ENCODE data around the gene UBAP2L.
"Not testable (repeated sequence)": the region's sequence is repeated elsewhere in the genome, so short reads cannot be mapped to it uniquely, and the experiment has no call there.

UBAP2L gene

DNA sequence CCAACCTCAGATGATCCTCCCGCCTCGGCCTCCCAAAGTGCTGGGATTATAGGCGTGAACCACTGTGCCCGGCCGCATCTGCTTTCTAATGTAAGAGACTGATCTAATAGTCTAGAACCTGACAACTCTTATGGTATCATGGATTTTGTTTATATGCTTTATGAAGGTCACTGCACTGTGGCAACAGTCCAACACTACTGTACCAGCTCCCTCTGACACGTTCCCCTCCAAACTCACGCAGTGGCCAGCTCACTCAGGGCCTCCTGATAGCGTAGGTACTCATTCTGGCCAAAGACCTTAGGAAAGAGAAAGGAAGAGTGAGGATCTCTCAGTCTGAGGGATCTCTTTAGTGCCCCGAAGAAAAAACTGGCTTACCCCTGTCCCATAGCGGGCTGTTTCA, 8.7 kb upstream of the UBAP2L start:
- Histone ChIP-seq H3K36me3 (replicated peaks) (peaks cover 66% of the 10 kb centered on the region), H3K27me3 (ENCODE audit: low read depth) (no peaks in the 10 kb centered on the region), H3K4me1 (no peaks in the 10 kb centered on the region), H3K4me3 (no peak overlapping the region), H3K9me3 (no peaks in the 10 kb centered on the region)
- DNase-seq (ENCODE audit: low spot score in 2 of 2) = no peak
- in situ Hi-C loops (cut with MboI; ENCODE audit: low sequenced_read_pairs) = no loop called here

GRCh38 chr1:154213274-154213673, 7.5 kb upstream of the UBAP2L start:
- Histone ChIP-seq H3K4me3 (no peak overlapping the region), H3K27me3 (ENCODE audit: low read depth) (no peaks in the 10 kb centered on the region), H3K36me3 (replicated peaks) (peaks cover 67% of the 10 kb centered on the region), H3K9me3 (no peaks in the 10 kb centered on the region), H3K4me1 (no peaks in the 10 kb centered on the region; the same call in 1 of the 2 replicates)
- in situ Hi-C loops (cut with MboI; ENCODE audit: low sequenced_read_pairs) = no loop called here
- no peak for DNase-seq (ENCODE audit: low spot score in 2 of 2)

- in situ Hi-C loops (cut with MboI; ENCODE audit: low sequenced_read_pairs) = no loop called here
- Histone ChIP-seq H3K4me3 (peak overlapping the region; percentile 85), H3K27me3 (ENCODE audit: low read depth) (no peaks in the 10 kb centered on the region), H3K9me3 (no peaks in the 10 kb centered on the region), H3K4me1 (peaks cover 12% of the 10 kb centered on the region), H3K36me3 (replicated peaks) (peaks cover 39% of the 10 kb centered on the region)
- no peak for DNase-seq (ENCODE audit: low spot score in 2 of 2)
These were observed 2.2 kb upstream of the UBAP2L start for GRCh38 chr1:154218545-154218944.

DNA sequence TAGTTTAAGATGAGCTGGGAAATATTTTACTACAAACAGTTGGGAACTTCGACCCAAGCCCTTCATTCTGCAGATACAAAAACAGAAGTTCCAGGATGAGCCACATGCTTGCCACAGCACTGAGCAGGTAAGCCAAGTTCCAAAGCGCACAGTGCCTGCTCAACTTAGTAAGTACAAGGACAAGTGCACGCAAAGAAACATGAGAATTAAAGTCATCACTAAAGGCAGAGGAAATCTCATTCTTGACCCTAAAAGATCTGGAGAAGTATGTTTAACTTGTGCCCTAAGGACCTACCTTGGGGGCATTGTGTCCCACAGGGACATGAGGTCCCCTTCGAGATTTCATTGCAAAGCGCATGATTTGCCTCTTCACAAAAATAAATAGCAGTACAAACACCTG, 1.2 kb upstream of the UBAP2L start:
- in situ Hi-C loops (cut with MboI; ENCODE audit: low sequenced_read_pairs) = no loop called here
- Histone ChIP-seq H3K4me1 (peaks cover 15% of the 10 kb centered on the region), H3K4me3 (peak overlapping the region; percentile 85), H3K27me3 (ENCODE audit: low read depth) (no peaks in the 10 kb centered on the region), H3K36me3 (replicated peaks) (peaks cover 30% of the 10 kb centered on the region), H3K9me3 (no peaks in the 10 kb centered on the region)
- DNase-seq (ENCODE audit: low spot score in 2 of 2) = no peak

GRCh38 chr1:154220970-154221277, 169 bp downstream of the UBAP2L start:
- DNase-seq (ENCODE audit: low spot score in 2 of 2) = no peak
- Histone ChIP-seq H3K9me3 (no peaks in the 10 kb centered on the region), H3K4me3 (peak overlapping the region; percentile 85), H3K36me3 (replicated peaks) (peaks cover 39% of the 10 kb centered on the region), H3K4me1 (peaks cover 15% of the 10 kb centered on the region), H3K27me3 (ENCODE audit: low read depth) (no peaks in the 10 kb centered on the region)
- in situ Hi-C loops (cut with MboI; ENCODE audit: low sequenced_read_pairs) = no loop called here

- no peaks in the 10 kb centered on the region for H3K27me3 ChIP-seq (ENCODE audit: low read depth)
- peak in 1 of 2 experiments; percentile 68 for DNase-seq (ENCODE audit: low spot score in 2 of 2)
- no peaks in the 10 kb centered on the region for H3K9me3 ChIP-seq
- in situ Hi-C loops (cut with MboI; ENCODE audit: low sequenced_read_pairs) = no loop called here
- peaks cover 15% of the 10 kb centered on the region for H3K4me1 ChIP-seq
- H3K4me3 ChIP-seq = peak overlapping the region; percentile 85
- H3K36me3 ChIP-seq (replicated peaks) = peaks cover 44% of the 10 kb centered on the region
These were observed 685 bp downstream of the UBAP2L start for GRCh38 chr1:154221278-154222001.

GRCh38 chr1:154222518-154222917, 1.8 kb downstream of the UBAP2L start:
- Histone ChIP-seq H3K4me1 (peaks cover 15% of the 10 kb centered on the region), H3K4me3 (peak overlapping the region; percentile 85), H3K9me3 (no peaks in the 10 kb centered on the region), H3K36me3 (replicated peaks) (peaks cover 47% of the 10 kb centered on the region), H3K27me3 (ENCODE audit: low read depth) (no peaks in the 10 kb centered on the region)
- in situ Hi-C loops (cut with MboI; ENCODE audit: low sequenced_read_pairs) = no loop called here
- no peak for DNase-seq (ENCODE audit: low spot score in 2 of 2)

GRCh38 chr1:154222918-154223317, 2.2 kb downstream of the UBAP2L start:
- DNase-seq (ENCODE audit: low spot score in 2 of 2) = no peak
- no peaks in the 10 kb centered on the region for H3K27me3 ChIP-seq (ENCODE audit: low read depth)
- peaks cover 47% of the 10 kb centered on the region for H3K36me3 ChIP-seq (replicated peaks)
- in situ Hi-C loops (cut with MboI; ENCODE audit: low sequenced_read_pairs) = no loop called here
- no peaks in the 10 kb centered on the region for H3K9me3 ChIP-seq
- H3K4me1 ChIP-seq = peaks cover 15% of the 10 kb centered on the region
- H3K4me3 ChIP-seq = no peak overlapping the region

DNA sequence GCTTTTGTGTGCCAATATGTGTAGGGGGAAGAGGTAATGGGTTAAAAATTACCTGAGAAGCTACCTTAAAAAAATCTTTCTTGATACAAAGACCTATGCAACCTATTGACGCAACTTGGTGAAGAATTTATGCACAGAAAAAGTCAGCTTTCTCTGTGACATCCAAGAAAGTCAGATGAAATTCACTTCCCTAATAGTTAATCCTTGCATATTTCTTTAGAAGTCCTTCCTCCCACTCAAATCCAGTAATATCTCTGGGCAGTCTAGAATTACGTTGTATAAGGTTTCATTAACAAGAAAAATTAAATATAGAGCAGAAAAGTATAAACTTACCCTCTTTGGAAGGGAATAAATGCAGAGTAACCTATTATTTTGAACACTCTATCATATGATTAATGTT, 2.9 kb downstream of the UBAP2L start:
- in situ Hi-C loops (cut with MboI; ENCODE audit: low sequenced_read_pairs) = no loop called here
- H3K27me3 ChIP-seq (ENCODE audit: low read depth) = no peaks in the 10 kb centered on the region
- H3K4me1 ChIP-seq = peaks cover 12% of the 10 kb centered on the region

DNA sequence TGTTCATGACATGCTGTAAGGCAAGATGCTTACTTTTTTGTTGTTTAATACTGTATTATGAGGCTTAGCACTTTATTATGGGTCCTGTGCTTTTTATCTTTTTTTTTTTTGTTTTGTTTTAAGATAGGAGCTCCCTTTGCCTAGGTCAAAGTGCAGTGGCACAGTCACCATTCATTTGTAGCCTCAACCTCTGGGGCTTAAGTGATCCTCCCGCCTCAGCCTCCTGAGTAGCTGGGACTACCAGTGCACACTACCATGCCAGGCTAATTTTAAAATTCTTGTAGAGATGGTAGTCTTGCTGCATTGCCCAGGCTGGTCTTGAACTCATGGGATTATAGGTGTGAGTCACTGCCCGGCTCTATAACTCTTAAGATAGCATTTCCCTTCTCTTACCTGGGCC, 4.6 kb downstream of the UBAP2L start:
- DNase-seq (ENCODE audit: low spot score in 2 of 2) = no peak
- in situ Hi-C loops (cut with MboI; ENCODE audit: low sequenced_read_pairs) = loop anchor here (25.0 kb wide), 1 partner anchor 1687 kb away; the partner anchor contains the start of gene RIT1
- Histone ChIP-seq H3K4me1 (peaks cover 5% of the 10 kb centered on the region), H3K9me3 (no peaks in the 10 kb centered on the region), H3K36me3 (replicated peaks) (peaks cover 53% of the 10 kb centered on the region), H3K27me3 (ENCODE audit: low read depth) (no peaks in the 10 kb centered on the region), H3K4me3 (no peak overlapping the region)

More for the DNA sequence above, 2.9 kb downstream of the UBAP2L start:
- Histone ChIP-seq H3K9me3 (no peaks in the 10 kb centered on the region), H3K4me3 (no peak overlapping the region), H3K36me3 (replicated peaks) (peaks cover 46% of the 10 kb centered on the region)
- DNase-seq (ENCODE audit: low spot score in 2 of 2) = no peak

DNA sequence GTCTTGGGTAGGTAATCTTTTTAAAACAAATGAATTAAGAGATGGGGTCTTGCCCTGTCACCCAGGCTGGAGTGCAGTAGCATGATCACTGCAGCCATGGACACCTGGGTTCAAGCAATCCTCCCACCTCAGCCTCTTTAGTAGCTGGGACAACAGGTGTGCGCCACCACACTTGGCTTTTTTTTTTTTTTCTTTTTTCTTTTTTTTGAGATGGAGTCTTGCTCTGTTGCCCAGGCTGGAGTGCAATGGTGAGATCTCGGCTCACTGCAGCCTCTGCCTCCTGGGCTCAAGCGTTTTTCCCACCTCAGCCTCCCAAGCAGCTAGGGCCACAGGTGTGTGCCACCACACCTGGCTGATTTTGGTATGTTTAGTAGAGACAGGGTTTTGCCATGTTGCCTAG, 10.4 kb downstream of the UBAP2L start:
- in situ Hi-C loops (cut with MboI; ENCODE audit: low sequenced_read_pairs) = loop anchor here (25.0 kb wide), 1 partner anchor 1681 kb away; the partner anchor contains the start of gene RIT1
- not testable (repeated sequence) for H3K9me3 ChIP-seq; DNase-seq (ENCODE audit: low spot score in 2 of 2); H3K4me1 ChIP-seq; H3K4me3 ChIP-seq; H3K27me3 ChIP-seq (ENCODE audit: low read depth)
- peaks cover 97% of the 10 kb centered on the region for H3K36me3 ChIP-seq (replicated peaks)

DNA sequence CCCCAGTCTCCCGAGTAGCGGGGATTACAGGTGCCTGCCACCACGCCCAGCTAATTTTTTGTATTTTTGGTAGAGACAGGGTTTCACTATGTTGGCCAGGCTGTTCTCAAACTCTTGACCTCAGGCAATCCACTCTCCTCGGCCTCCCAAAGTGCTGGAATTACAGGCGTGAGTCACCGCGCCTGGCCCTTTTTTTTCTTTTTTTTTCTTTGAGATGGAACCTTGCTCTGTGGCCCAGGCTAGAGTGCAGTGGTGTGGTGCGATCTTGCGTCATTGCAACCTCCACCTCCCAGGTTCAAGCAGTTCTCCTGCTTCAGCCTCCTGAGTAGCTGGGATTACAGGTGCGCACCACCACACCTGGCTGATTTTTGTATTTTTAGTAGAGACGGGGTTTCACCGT, 12.4 kb downstream of the UBAP2L start:
- in situ Hi-C loops (cut with MboI; ENCODE audit: low sequenced_read_pairs) = loop anchor here (25.0 kb wide), 1 partner anchor 1679 kb away; the partner anchor contains the start of gene RIT1
- DNase-seq (ENCODE audit: low spot score in 2 of 2); H3K4me3 ChIP-seq; H3K9me3 ChIP-seq; H3K4me1 ChIP-seq; H3K27me3 ChIP-seq (ENCODE audit: low read depth): not testable (repeated sequence)
- H3K36me3 ChIP-seq (replicated peaks) = peaks cover 99% of the 10 kb centered on the region

- H3K4me1 ChIP-seq = no peaks in the 10 kb centered on the region
- in situ Hi-C loops (cut with MboI; ENCODE audit: low sequenced_read_pairs) = loop anchor here (25.0 kb wide), 1 partner anchor 1675 kb away; the partner anchor contains the start of gene RIT1
- H3K4me3 ChIP-seq = no peak overlapping the region
- peaks cover 98% of the 10 kb centered on the region for H3K36me3 ChIP-seq (replicated peaks)
- DNase-seq (ENCODE audit: low spot score in 2 of 2) = no peak
- no peaks in the 10 kb centered on the region for H3K27me3 ChIP-seq (ENCODE audit: low read depth)
- H3K9me3 ChIP-seq = no peaks in the 10 kb centered on the region
These were observed 16.1 kb downstream of the UBAP2L start for GRCh38 chr1:154236855-154237254.

DNA sequence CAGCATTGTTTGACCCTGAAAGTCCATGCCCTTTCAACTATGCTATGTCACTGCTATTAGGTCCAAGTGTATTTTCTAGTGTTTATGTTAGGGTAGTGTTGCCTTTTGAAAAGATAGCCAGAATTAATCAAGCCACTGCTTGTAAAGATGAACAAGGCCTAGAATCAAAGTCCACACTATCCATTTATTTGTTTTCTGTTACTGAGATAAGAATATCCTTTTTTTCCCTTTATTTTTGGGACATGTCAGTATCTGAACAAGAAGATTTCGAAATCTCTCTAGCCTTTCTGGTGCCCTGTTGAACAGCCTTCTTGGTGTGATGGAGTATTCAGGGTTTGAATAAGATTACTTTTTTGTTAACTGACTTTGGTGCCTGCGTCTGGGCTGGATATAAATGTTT, 16.7 kb downstream of the UBAP2L start:
- Histone ChIP-seq H3K4me3 (no peak overlapping the region), H3K27me3 (ENCODE audit: low read depth) (no peaks in the 10 kb centered on the region), H3K36me3 (replicated peaks) (peaks cover 98% of the 10 kb centered on the region), H3K4me1 (no peaks in the 10 kb centered on the region), H3K9me3 (no peaks in the 10 kb centered on the region)
- in situ Hi-C loops (cut with MboI; ENCODE audit: low sequenced_read_pairs) = loop anchor here (25.0 kb wide), 1 partner anchor 1675 kb away; the partner anchor contains the start of gene RIT1
- DNase-seq (ENCODE audit: low spot score in 2 of 2) = no peak
